ENCODE data around the gene NDUFAF2.
"Not testable (repeated sequence)": the region's sequence is repeated elsewhere in the genome, so short reads cannot be mapped to it uniquely, and the experiment has no call there.

The NDUFAF2 gene

DNA sequence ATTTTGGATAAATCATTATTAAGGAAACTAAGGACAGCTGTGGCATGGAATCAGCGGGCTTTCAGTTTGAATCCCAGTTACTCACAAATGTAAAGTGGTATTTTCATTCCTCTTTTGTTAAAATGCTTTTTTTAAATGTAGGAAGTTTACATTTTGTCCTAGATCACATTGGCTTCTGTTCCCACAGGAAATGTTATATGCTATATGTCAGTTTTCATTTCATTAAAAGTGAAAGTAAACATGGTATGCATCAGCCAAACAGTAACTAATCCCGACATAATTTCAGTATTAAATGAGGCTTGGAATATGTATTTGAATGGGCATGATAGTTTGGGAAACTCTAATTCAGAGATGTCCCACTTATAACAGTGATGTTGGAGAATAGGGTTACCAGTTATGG is 235.9 kb downstream of the NDUFAF2 start:
- Histone ChIP-seq H3K27me3 (ENCODE audit: low read depth, low read length) (no peaks in the 10 kb centered on the region), H3K27ac (ENCODE audit: low read length) (peak overlapping the region; percentile 7), H3K36me3 (ENCODE audit: control insufficient read depth in 1 of 2, insufficient read depth in 2 of 2, low read length in 2 of 2) (no peaks in the 10 kb centered on the region), H3K4me1 (ENCODE audit: control insufficient read depth in 1 of 2, insufficient read depth in 2 of 2, low read length in 2 of 2) (no peaks in the 10 kb centered on the region), H3K9me3 (ENCODE audit: control insufficient read depth in 1 of 2, low read length in 2 of 2) (no peaks in the 10 kb centered on the region), H3K4me3 (ENCODE audit: low read depth in 1 of 2, low read length in 2 of 2) (peak overlapping the region; percentile 21 to 35)

DNA sequence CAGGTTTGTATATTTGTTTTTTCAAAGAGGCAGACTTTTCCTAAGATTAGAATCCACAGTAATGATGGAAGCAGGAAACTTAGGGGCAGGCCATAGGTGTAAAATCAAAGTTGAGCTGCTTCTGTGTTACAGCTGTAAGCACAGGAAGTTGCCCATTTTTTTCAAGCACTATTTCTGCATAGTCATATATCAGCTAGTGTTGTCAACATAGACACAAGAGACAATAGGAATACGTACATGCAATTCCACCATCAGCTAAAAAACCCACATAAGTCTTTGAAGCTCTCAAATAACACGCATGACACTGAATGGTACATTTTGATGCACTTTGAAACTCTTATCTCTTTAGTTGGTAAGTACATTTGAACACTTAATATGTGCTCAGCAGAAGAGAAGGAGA is 237.4 kb downstream of the NDUFAF2 start:
- Histone ChIP-seq H3K4me1 (ENCODE audit: control insufficient read depth in 1 of 2, insufficient read depth in 2 of 2, low read length in 2 of 2) (no peaks in the 10 kb centered on the region), H3K9me3 (ENCODE audit: control insufficient read depth in 1 of 2, low read length in 2 of 2) (no peaks in the 10 kb centered on the region), H3K36me3 (ENCODE audit: control insufficient read depth in 1 of 2, insufficient read depth in 2 of 2, low read length in 2 of 2) (no peaks in the 10 kb centered on the region), H3K27ac (ENCODE audit: low read length) (no peak overlapping the region), H3K27me3 (ENCODE audit: low read depth, low read length) (no peaks in the 10 kb centered on the region), H3K4me3 (ENCODE audit: low read depth in 1 of 2, low read length in 2 of 2) (no peak overlapping the region)

DNA sequence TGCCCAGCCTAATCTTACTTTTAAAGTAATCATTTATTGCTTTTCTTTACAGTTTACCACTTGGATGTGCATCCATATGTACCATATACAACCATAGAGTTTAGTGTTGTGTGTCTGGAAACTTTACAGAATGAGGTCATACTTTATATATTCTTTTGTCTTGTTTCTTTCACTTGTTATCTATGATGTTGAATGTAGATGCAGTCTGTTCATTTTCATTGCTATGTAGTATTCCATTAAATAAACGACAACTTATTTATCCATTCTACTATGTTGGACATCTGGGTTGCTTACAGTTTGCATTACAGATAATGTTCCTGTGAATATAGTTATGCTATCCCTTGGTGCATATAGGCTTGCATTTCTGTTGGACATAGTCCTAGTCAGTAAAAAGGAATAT is 238.5 kb downstream of the NDUFAF2 start:
- Histone ChIP-seq H3K27ac (ENCODE audit: low read length) (no peak overlapping the region), H3K4me3 (ENCODE audit: low read depth in 1 of 2, low read length in 2 of 2) (no peak overlapping the region), H3K9me3 (ENCODE audit: control insufficient read depth in 1 of 2, low read length in 2 of 2) (no peaks in the 10 kb centered on the region), H3K4me1 (ENCODE audit: control insufficient read depth in 1 of 2, insufficient read depth in 2 of 2, low read length in 2 of 2) (no peaks in the 10 kb centered on the region), H3K27me3 (ENCODE audit: low read depth, low read length) (no peaks in the 10 kb centered on the region), H3K36me3 (ENCODE audit: control insufficient read depth in 1 of 2, insufficient read depth in 2 of 2, low read length in 2 of 2) (no peaks in the 10 kb centered on the region)

- no peaks in the 10 kb centered on the region for H3K36me3 ChIP-seq (ENCODE audit: control insufficient read depth in 1 of 2, insufficient read depth in 2 of 2, low read length in 2 of 2)
- no peaks in the 10 kb centered on the region for H3K4me1 ChIP-seq (ENCODE audit: control insufficient read depth in 1 of 2, insufficient read depth in 2 of 2, low read length in 2 of 2)
- H3K27ac ChIP-seq (ENCODE audit: low read length): no peak overlapping the region
- H3K9me3 ChIP-seq (ENCODE audit: control insufficient read depth in 1 of 2, low read length in 2 of 2): no peaks in the 10 kb centered on the region
- no peak overlapping the region for H3K4me3 ChIP-seq (ENCODE audit: low read depth in 1 of 2, low read length in 2 of 2)
- H3K27me3 ChIP-seq (ENCODE audit: low read depth, low read length): no peaks in the 10 kb centered on the region
These were observed 239.7 kb downstream of the NDUFAF2 start for GRCh38 chr5:61184708-61185107.

GRCh38 chr5:61186634-61187033 is 241.6 kb downstream of the NDUFAF2 start:
- Histone ChIP-seq H3K27me3 (ENCODE audit: low read depth, low read length) (no peaks in the 10 kb centered on the region), H3K4me3 (ENCODE audit: low read depth in 1 of 2, low read length in 2 of 2) (no peak overlapping the region), H3K36me3 (ENCODE audit: control insufficient read depth in 1 of 2, insufficient read depth in 2 of 2, low read length in 2 of 2) (no peaks in the 10 kb centered on the region), H3K4me1 (ENCODE audit: control insufficient read depth in 1 of 2, insufficient read depth in 2 of 2, low read length in 2 of 2) (no peaks in the 10 kb centered on the region), H3K9me3 (ENCODE audit: control insufficient read depth in 1 of 2, low read length in 2 of 2) (no peaks in the 10 kb centered on the region), H3K27ac (ENCODE audit: low read length) (no peak overlapping the region)

- not testable (repeated sequence) for H3K4me1 ChIP-seq (ENCODE audit: control insufficient read depth in 1 of 2, insufficient read depth in 2 of 2, low read length in 2 of 2); H3K36me3 ChIP-seq (ENCODE audit: control insufficient read depth in 1 of 2, insufficient read depth in 2 of 2, low read length in 2 of 2); H3K27ac ChIP-seq (ENCODE audit: low read length); H3K27me3 ChIP-seq (ENCODE audit: low read depth, low read length); H3K4me3 ChIP-seq (ENCODE audit: low read depth in 1 of 2, low read length in 2 of 2); H3K9me3 ChIP-seq (ENCODE audit: control insufficient read depth in 1 of 2, low read length in 2 of 2)
These were observed 242.3 kb downstream of the NDUFAF2 start for GRCh38 chr5:61187352-61187751.

DNA sequence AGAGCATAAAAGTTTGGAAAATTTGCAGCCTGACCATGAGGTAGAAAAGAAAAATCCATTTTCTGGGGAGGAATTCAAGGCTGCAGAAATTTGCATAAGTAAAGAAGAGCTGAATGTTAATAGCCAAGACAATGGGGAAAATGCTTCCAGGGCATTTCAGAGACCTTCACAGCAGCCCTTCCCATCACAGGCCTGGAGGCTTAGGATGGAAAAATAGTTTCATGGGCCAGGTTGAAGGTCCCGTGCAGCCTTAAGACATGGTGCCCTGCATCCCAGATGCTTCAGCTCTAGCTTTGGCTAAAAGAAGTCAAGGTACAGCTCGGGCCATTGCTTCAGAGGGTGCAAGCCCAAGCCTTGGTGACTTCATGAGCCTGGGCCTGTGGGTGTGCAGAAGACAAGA is 242.8 kb downstream of the NDUFAF2 start:
- not testable (repeated sequence) for H3K4me3 ChIP-seq (ENCODE audit: low read depth in 1 of 2, low read length in 2 of 2); H3K4me1 ChIP-seq (ENCODE audit: control insufficient read depth in 1 of 2, insufficient read depth in 2 of 2, low read length in 2 of 2); H3K27me3 ChIP-seq (ENCODE audit: low read depth, low read length); H3K9me3 ChIP-seq (ENCODE audit: control insufficient read depth in 1 of 2, low read length in 2 of 2); H3K27ac ChIP-seq (ENCODE audit: low read length); H3K36me3 ChIP-seq (ENCODE audit: control insufficient read depth in 1 of 2, insufficient read depth in 2 of 2, low read length in 2 of 2)

DNA sequence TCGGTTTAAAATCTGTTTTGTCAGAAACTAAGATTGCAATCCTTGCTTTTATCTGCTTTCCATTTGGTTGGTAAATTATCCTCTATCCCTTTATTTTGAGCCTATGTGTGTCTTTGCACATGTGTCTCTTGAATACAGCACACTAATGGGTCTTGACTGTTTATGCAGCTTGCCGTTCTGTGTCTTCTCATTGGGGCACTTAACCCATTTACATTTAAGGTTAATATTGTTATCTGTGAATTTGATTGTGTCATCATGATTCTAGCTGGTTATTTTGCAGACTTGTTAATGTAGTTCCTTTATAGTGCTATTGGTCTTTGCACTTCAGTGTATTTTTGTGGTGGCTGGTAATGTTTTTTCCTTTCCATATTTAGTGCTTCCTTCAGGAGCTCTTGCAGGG is 253.6 kb downstream of the NDUFAF2 start:
- Histone ChIP-seq H3K4me3 (ENCODE audit: low read depth in 1 of 2, low read length in 2 of 2) (no peak overlapping the region), H3K27me3 (ENCODE audit: low read depth, low read length) (no peaks in the 10 kb centered on the region), H3K36me3 (ENCODE audit: control insufficient read depth in 1 of 2, insufficient read depth in 2 of 2, low read length in 2 of 2) (no peaks in the 10 kb centered on the region), H3K27ac (ENCODE audit: low read length) (no peak overlapping the region), H3K9me3 (ENCODE audit: control insufficient read depth in 1 of 2, low read length in 2 of 2) (peaks cover 0 to 4% of the 10 kb centered on the region in 2 donors), H3K4me1 (ENCODE audit: control insufficient read depth in 1 of 2, insufficient read depth in 2 of 2, low read length in 2 of 2) (no peaks in the 10 kb centered on the region)

GRCh38 chr5:61200582-61201155 is 255.7 kb downstream of the NDUFAF2 start:
- no peak overlapping the region for H3K27ac ChIP-seq (ENCODE audit: low read length)
- H3K4me3 ChIP-seq (ENCODE audit: low read depth in 1 of 2, low read length in 2 of 2): no peak overlapping the region
- no peaks in the 10 kb centered on the region for H3K4me1 ChIP-seq (ENCODE audit: control insufficient read depth in 1 of 2, insufficient read depth in 2 of 2, low read length in 2 of 2)
- no peaks in the 10 kb centered on the region for H3K27me3 ChIP-seq (ENCODE audit: low read depth, low read length)
- peaks cover 0 to 4% of the 10 kb centered on the region in 2 donors for H3K9me3 ChIP-seq (ENCODE audit: control insufficient read depth in 1 of 2, low read length in 2 of 2)
- no peaks in the 10 kb centered on the region for H3K36me3 ChIP-seq (ENCODE audit: control insufficient read depth in 1 of 2, insufficient read depth in 2 of 2, low read length in 2 of 2)

- Histone ChIP-seq H3K27me3 (ENCODE audit: low read depth, low read length) (no peaks in the 10 kb centered on the region), H3K36me3 (ENCODE audit: control insufficient read depth in 1 of 2, insufficient read depth in 2 of 2, low read length in 2 of 2) (no peaks in the 10 kb centered on the region), H3K4me3 (ENCODE audit: low read depth in 1 of 2, low read length in 2 of 2) (no peak overlapping the region), H3K9me3 (ENCODE audit: control insufficient read depth in 1 of 2, low read length in 2 of 2) (peaks cover 0 to 4% of the 10 kb centered on the region in 2 donors), H3K4me1 (ENCODE audit: control insufficient read depth in 1 of 2, insufficient read depth in 2 of 2, low read length in 2 of 2) (no peaks in the 10 kb centered on the region), H3K27ac (ENCODE audit: low read length) (no peak overlapping the region)
These were observed 257.2 kb downstream of the NDUFAF2 start for GRCh38 chr5:61202213-61202612.
